IPS-18c (cell line): ENCODE measurements around the gene PURA.
A peak's percentile ranks its signal among the peaks of the same experiment; 100 is the strongest.

ENCODE experiments used
- H3K4me3 ChIP-seq: 2 replicates; pipeline ENCODE4 v1.7.0; 2013; ENCODE audit warnings: low read depth, mild to moderate bottlenecking, low read length, moderate library complexity; ENCODE audit not compliant: insufficient read depth
- H3K9me3 ChIP-seq: one replicate; pipeline ENCODE4 v1.6.1; 2013; ENCODE audit warnings: mild to moderate bottlenecking, low read length, moderate library complexity; ENCODE audit not compliant: control insufficient read depth, insufficient read depth

PURA gene

GRCh38 chr5:140113699-140114263, at the start of gene PURA:
Gene PURA (plus strand): TSS chr5:140114109. CDS start chr5:140114182, 73 bp downstream.
- Histone ChIP-seq H3K4me3 (peak within 1 kb of the TSS; percentile 72), H3K9me3 (no peaks in the 10 kb centered on the region)

- Histone ChIP-seq H3K4me3 (no peak overlapping the region), H3K9me3 (no peaks in the 10 kb centered on the region)
These were observed 41.1 kb upstream of the PURA start for GRCh38 chr5:140072812-140073211.

- Histone ChIP-seq H3K4me3 (no peak overlapping the region), H3K9me3 (no peaks in the 10 kb centered on the region)
These were observed 40.6 kb upstream of the PURA start for GRCh38 chr5:140073296-140073695.

- H3K9me3 ChIP-seq: no peaks in the 10 kb centered on the region
- no peak overlapping the region for H3K4me3 ChIP-seq
These were observed 38.5 kb upstream of the PURA start for GRCh38 chr5:140075371-140075770.

- H3K9me3 ChIP-seq: no peaks in the 10 kb centered on the region
These were observed 37.8 kb upstream of the PURA start for GRCh38 chr5:140076142-140076541.

GRCh38 chr5:140076788-140077187, 37.1 kb upstream of the PURA start:
- Histone ChIP-seq H3K9me3 (no peaks in the 10 kb centered on the region), H3K4me3 (no peak overlapping the region)

More at GRCh38 chr5:140076142-140076541, 37.8 kb upstream of the PURA start:
- no peak overlapping the region for H3K4me3 ChIP-seq

- no peaks in the 10 kb centered on the region for H3K9me3 ChIP-seq
These were observed 30.8 kb upstream of the PURA start for GRCh38 chr5:140083120-140083519.

GRCh38 chr5:140083650-140084049, 30.3 kb upstream of the PURA start:
- H3K9me3 ChIP-seq: no peaks in the 10 kb centered on the region
- H3K4me3 ChIP-seq: no peak overlapping the region

More at GRCh38 chr5:140083120-140083519, 30.8 kb upstream of the PURA start:
- no peak overlapping the region for H3K4me3 ChIP-seq

GRCh38 chr5:140084541-140084940, 29.4 kb upstream of the PURA start:
- H3K9me3 ChIP-seq: no peaks in the 10 kb centered on the region

GRCh38 chr5:140090251-140090650, 23.7 kb upstream of the PURA start:
- Histone ChIP-seq H3K4me3 (no peak overlapping the region), H3K9me3 (no peaks in the 10 kb centered on the region)

More at GRCh38 chr5:140084541-140084940, 29.4 kb upstream of the PURA start:
- no peak overlapping the region for H3K4me3 ChIP-seq

- H3K4me3 ChIP-seq: no peak overlapping the region
- H3K9me3 ChIP-seq: no peaks in the 10 kb centered on the region
These were observed 20.7 kb upstream of the PURA start for GRCh38 chr5:140093179-140093578.

- Histone ChIP-seq H3K4me3 (no peak overlapping the region), H3K9me3 (no peaks in the 10 kb centered on the region)
These were observed 20.0 kb upstream of the PURA start for GRCh38 chr5:140093866-140094265.

- no peaks in the 10 kb centered on the region for H3K9me3 ChIP-seq
- H3K4me3 ChIP-seq: no peak overlapping the region
These were observed 19.0 kb upstream of the PURA start for GRCh38 chr5:140094889-140095288.

- Histone ChIP-seq H3K4me3 (no peak overlapping the region), H3K9me3 (no peaks in the 10 kb centered on the region)
These were observed 12.7 kb upstream of the PURA start for GRCh38 chr5:140101179-140101578.

GRCh38 chr5:140103154-140103553, 10.8 kb upstream of the PURA start:
- no peaks in the 10 kb centered on the region for H3K9me3 ChIP-seq
- H3K4me3 ChIP-seq: no peak overlapping the region

- H3K4me3 ChIP-seq: no peak overlapping the region
- H3K9me3 ChIP-seq: no peaks in the 10 kb centered on the region
These were observed 9.8 kb upstream of the PURA start for GRCh38 chr5:140104100-140104499.

GRCh38 chr5:140106101-140106500, 7.8 kb upstream of the PURA start:
- no peak overlapping the region for H3K4me3 ChIP-seq
- no peaks in the 10 kb centered on the region for H3K9me3 ChIP-seq

- Histone ChIP-seq H3K9me3 (no peaks in the 10 kb centered on the region), H3K4me3 (peak overlapping the region; percentile 86)
These were observed 7.1 kb upstream of the PURA start for GRCh38 chr5:140106805-140107311.
